K562 (cell line): ENCODE measurements around the gene HSF2BP. TPM values are rescaled to one million over a fixed set of nuclear protein-coding genes. Genes with fewer than 3 reads are reported as not detected.

ENCODE experiments used
- MAFG ChIP-seq: fragments of 450-650 bp; conservative IDR thresholded peaks from 2 replicates; pipeline ENCODE4 v1.6.1; 2016; ENCODE audit warnings: missing genetic modification characterization, missing compliant biosample characterization
- NFYB ChIP-seq: IDR thresholded peaks from 2 replicates; pipeline ENCODE4 v1.6.1; 2011; ENCODE audit warnings: mild to moderate bottlenecking, moderate library complexity; ENCODE audit not compliant: insufficient read length; ENCODE audit errors: extremely low read depth
- PBX2 ChIP-seq, 2 experiments: IDR thresholded peaks in 1 of 2; conservative IDR thresholded peaks in 1 of 2; 2 replicates each; pipeline ENCODE4 v1.6.1; 2016; ENCODE audit warnings: low read depth in 2 of 2, mild to moderate bottlenecking in 1 of 2, missing compliant biosample characterization in 1 of 2, missing genetic modification characterization in 1 of 2, moderate library complexity in 1 of 2
- polyA plus RNA-seq, 8 experiments: library from polyadenylated mRNA; depleted of rRNA in 4 of 8; stranded (reverse) in 5 of 8; unstranded in 3 of 8; fragments of >200 nt; fragmentation: Nextera tagmentation in 2 of 8; fragmentation: Illumina TruSeq in 1 of 8; extraction: Ambion mirVana in 2 of 8; extraction: Trizol in 1 of 8; gene quantifications; 2 replicates each; pipeline versions ENCODE4 v1.2.1 to v1.2.3, GENCODE V29; 2011 to 2014; ENCODE audit warnings: inconsistent platforms in 1 of 8, missing spikeins in 1 of 8
- total RNA-seq, 7 experiments: library from RNA; depleted of rRNA in 6 of 7; stranded (reverse); fragments of >200 nt in 6 of 7; fragmentation: Illumina TruSeq in 2 of 7; extraction: Trizol in 2 of 7; gene quantifications; 2 replicates each; pipeline versions ENCODE4 v1.2.1 to v1.2.3, GENCODE V29; 2011 to 2021; ENCODE audit warnings: low replicate concordance in 1 of 7
- TF ChIP-seq, protein P1 (sequence below): fragments of 450-650 bp; IDR thresholded peaks from 2 replicates; pipeline ENCODE4 v1.6.1; 2016

The HSF2BP gene
- total and polyA plus RNA-seq, 9 of the 15 experiments (the other 6 are each of a cell fraction or from before 2014, with no cell fraction given), result 0.04 to 0.57 (median 0.20) TPM; not detected in 2

DNA sequence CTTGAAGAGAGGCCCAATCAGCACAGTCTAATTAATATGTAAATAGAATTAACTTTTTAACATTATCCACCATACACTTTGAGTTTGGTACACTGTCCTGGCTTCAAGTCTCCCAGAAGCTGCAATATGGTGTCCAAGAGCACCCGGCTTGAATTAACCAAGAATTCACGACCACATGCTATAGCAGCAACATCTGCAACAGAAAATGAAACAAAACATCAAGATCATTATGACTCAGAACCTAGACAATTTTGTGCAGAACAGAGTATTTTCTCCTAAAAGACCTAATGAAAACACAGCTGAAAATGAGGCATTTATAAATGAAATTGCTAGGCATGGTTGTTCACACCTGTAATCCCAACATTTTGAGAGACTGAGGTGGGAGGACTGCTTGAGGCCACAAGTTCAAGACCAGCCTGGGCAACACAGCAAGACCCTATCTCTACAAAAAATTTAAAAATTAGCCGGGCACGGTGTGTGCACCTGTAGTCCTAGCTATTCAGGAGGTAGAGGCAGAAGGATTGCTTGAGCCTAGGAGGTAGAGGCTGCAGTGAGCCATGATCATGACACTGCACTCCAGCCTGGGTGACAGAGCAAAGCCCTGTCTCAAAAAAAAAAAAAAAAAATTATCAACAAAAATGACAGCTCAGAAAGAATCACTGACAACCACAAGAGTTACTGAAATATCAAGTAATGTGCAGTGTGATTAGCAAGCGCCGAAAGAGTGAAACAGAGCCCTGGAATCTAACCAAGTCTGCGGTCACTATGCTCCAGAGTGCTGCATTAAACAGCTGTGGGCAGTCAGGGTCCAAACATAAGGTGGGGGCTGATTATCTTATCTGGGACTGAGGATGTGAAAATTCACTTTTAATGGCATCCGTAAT lies 45.3 kb downstream of the HSF2BP start (continued):
- TF ChIP-seq PBX2 (CRISPR knock-in tag; IDR thresholded peaks at IDR 0.05; ENCODE audit: low read depth) (no peak), PBX2 (tag; conservative IDR thresholded peaks at IDR 0.05; ENCODE audit: low read depth) (peak; percentile 79), MAFG (tag) (peak; percentile 55), NFYB (no peak)
- TF ChIP-seq, protein P1, sequence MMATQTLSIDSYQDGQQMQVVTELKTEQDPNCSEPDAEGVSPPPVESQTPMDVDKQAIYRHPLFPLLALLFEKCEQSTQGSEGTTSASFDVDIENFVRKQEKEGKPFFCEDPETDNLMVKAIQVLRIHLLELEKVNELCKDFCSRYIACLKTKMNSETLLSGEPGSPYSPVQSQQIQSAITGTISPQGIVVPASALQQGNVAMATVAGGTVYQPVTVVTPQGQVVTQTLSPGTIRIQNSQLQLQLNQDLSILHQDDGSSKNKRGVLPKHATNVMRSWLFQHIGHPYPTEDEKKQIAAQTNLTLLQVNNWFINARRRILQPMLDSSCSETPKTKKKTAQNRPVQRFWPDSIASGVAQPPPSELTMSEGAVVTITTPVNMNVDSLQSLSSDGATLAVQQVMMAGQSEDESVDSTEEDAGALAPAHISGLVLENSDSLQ, result peak; percentile 75
- TF ChIP-seq, all 486 proteins: peak for 36
